Muscle layer of duodenum (tissue), 2 donors: Measurements from ENCODE around the gene SENP3.
A peak's percentile ranks its signal among the peaks of the same experiment; 100 is the strongest.

Source experiments
- H3K27ac ChIP-seq: one replicate; pipeline ENCODE4 v1.7.0; 2013; ENCODE audit warnings: mild to moderate bottlenecking, low read length
- H3K27me3 ChIP-seq: one replicate; pipeline ENCODE4 v1.7.0; 2013; ENCODE audit warnings: low read depth, mild to moderate bottlenecking, control low read depth, low read length
- H3K36me3 ChIP-seq, 2 donors: one replicate each; pipeline ENCODE4 v1.7.0; 2013; ENCODE audit warnings: low read length in 2 of 2, control low read depth in 1 of 2, mild to moderate bottlenecking in 1 of 2; ENCODE audit not compliant: insufficient read depth in 2 of 2, control insufficient read depth in 1 of 2
- H3K4me1 ChIP-seq, 2 donors: one replicate each; pipeline ENCODE4 v1.7.0; 2013; ENCODE audit warnings: low read length in 2 of 2, mild to moderate bottlenecking in 2 of 2, control low read depth in 1 of 2, moderate library complexity in 1 of 2; ENCODE audit not compliant: insufficient read depth in 2 of 2, control insufficient read depth in 1 of 2
- H3K4me3 ChIP-seq, 2 donors: one replicate each; pipeline ENCODE4 v1.7.0; 2013; ENCODE audit warnings: low read length in 2 of 2, low read depth in 1 of 2, mild to moderate bottlenecking in 1 of 2
- H3K9me3 ChIP-seq, 2 donors: one replicate each; pipeline ENCODE4 v1.7.0; 2013; ENCODE audit warnings: low read length in 2 of 2, control low read depth in 1 of 2, mild to moderate bottlenecking in 1 of 2; ENCODE audit not compliant: control insufficient read depth in 1 of 2
- donor health status: healthy.

The SENP3 gene

DNA sequence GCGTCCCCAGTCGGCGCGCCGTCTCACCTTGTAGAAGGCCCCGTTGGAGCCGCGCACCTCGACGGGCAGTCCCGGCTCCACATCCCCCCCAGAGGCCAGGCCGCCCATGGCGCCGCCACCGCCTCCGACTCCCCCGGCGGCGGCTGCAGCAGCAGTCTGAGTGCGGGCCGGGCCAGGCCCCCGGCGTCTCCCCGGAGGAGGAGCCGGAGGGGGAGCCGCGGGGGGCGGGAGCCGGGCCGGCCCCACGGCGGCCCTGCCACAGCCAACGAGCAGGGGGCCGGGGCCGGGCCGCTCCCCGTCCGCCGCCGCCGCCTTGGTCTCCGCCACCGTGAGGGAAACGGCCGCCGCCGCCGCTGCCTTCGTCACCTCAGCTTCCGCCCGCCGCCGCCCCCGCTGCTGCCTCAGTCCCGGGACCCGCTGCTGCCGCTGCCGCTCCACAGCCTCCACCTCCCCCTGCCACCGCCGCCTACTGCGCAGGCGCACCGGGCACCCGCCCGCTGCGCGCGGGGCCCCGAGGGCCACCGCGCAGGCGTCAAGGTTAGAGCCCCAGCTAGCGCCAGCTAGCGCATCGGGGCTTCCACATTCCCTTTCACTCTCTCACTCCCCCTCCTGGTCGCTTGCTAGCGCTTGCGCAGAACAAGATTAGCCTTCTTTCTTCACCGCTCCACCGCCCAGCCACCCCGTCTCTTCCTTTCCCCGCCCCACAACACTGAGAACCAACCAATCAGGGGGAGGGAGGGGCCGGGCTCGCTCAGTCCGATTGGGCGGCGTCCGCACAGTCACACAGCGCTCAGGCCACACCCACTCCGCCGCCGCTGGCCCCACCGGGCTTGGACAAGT is 52.9 kb downstream of the SENP3 start, which contains the start of gene FXR2:
Gene FXR2, minus strand, starts transcription at position 473 of the 840 bp plus-strand sequence. Its CDS starts 365 bp downstream, at position 108.
- H3K4me3 ChIP-seq, result peak within 1 kb of the TSS; percentile 86
- peak within 1 kb of the TSS; percentile 68 for H3K27ac ChIP-seq
- H3K9me3 ChIP-seq, result no peaks in the 10 kb centered on the region
- H3K36me3 ChIP-seq, result peaks cover 0 to 3% of the 10 kb centered on the region in 2 donors
- H3K27me3 ChIP-seq, result no peaks in the 10 kb centered on the region
- H3K4me1 ChIP-seq, result peaks cover 13 to 29% of the 10 kb centered on the region in 2 donors

DNA sequence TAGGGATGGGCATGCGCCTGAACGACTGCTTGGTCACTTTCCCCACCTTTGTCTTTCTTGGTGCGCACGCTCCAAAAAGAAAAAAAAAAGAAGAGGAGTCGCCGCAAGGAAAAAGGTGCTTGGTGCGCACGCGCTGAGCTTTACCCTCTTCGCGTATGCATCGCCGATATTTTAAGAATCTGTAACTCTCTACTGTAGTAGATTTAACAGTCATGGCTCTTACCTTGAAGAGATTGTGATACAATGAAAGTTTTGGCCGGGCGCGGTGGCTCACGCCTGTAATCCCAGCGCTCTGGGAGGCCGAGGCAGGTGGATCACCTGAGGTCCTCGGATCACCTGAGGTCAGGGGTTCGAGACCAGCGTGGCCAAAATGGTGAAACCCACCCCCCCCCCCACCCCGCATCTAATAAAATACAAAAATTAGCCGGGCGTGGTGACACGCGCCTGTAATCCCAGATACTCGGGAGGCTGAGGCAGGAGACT is 53.6 kb downstream of the SENP3 start:
- Histone ChIP-seq H3K27ac (no peak overlapping the region), H3K4me3 (peak overlapping the region; percentile 50 to 61), H3K9me3 (no peaks in the 10 kb centered on the region)

DNA sequence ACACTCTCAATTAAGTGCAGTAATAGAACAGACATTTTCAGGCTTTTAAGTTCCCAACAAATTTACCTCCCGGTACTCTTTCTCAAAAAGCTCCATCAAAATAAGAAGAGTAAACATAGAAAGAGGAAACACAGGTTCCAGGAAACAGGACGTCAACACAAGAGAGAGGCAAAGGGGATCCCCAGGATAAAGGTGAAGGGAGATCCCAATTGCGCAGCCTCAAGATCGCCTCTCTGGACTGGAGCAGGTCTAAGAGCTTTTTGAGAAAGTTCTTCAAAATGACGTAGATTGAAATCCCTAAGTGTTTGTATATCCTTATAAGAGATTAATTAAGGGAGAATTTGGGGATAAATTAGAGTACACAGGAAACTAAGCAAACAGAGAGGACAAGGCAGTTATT is 56.9 kb downstream of the SENP3 start:
- Histone ChIP-seq H3K36me3 (no peaks in the 10 kb centered on the region), H3K27ac (no peak overlapping the region), H3K9me3 (no peaks in the 10 kb centered on the region), H3K4me1 (peaks cover under 1 to 3% of the 10 kb centered on the region in 2 donors), H3K27me3 (no peaks in the 10 kb centered on the region), H3K4me3 (no peak overlapping the region)

More for the DNA sequence above, 53.6 kb downstream of the SENP3 start:
- Histone ChIP-seq H3K27me3 (no peaks in the 10 kb centered on the region), H3K36me3 (peaks cover 0 to 3% of the 10 kb centered on the region in 2 donors), H3K4me1 (peaks cover 13 to 29% of the 10 kb centered on the region in 2 donors)

DNA sequence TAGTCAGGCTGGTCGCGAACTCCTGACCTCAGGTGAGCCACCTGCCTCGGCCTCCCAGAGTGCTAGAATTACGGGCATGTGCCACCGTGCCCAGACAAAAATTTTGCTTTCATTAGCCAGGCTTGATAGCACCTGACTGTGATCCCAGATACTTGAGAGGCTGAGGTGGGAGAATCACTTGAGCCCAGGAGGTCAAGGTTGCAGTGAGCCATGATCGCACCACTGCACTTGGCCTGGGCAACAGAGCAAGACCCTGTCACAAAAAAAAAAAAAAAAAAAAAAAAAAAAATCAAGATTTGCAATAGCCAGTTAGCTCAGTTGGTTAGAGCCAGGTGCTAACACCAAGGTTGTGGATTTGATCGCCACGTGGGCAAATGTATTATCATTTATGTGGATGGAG is 59.1 kb downstream of the SENP3 start:
- no peaks in the 10 kb centered on the region for H3K27me3 ChIP-seq
- H3K36me3 ChIP-seq, result no peaks in the 10 kb centered on the region
- no peaks in the 10 kb centered on the region for H3K4me1 ChIP-seq
- H3K4me3 ChIP-seq, result no peak overlapping the region
- no peak overlapping the region for H3K27ac ChIP-seq
- H3K9me3 ChIP-seq, result no peaks in the 10 kb centered on the region
